Neural cell (in vitro differentiated cells): ENCODE measurements around the gene NAGLU.

ENCODE experiments used
- CTCF ChIP-seq: fragments of 450-650 bp; IDR thresholded peaks from 2 replicates; pipeline ENCODE4 v1.5.1; 2014; ENCODE audit warnings: antibody characterized with exemption, mild to moderate bottlenecking, moderate library complexity; ENCODE audit not compliant: poor library complexity, severe bottlenecking
- EP300 ChIP-seq: fragments of 450-650 bp; conservative IDR thresholded peaks from 2 replicates; pipeline ENCODE4 v1.6.1; 2014; ENCODE audit warnings: antibody characterized with exemption, mild to moderate bottlenecking, moderate library complexity; ENCODE audit not compliant: poor library complexity, severe bottlenecking
- EZH2 ChIP-seq: fragments of 200-600, 300-800 bp; shearing (Covaris generic), sonication (generic); IDR thresholded peaks from 2 replicates; pipeline ENCODE4 v1.6.1; 2014; ENCODE audit warnings: antibody characterized with exemption, low read length, borderline replicate concordance, mild to moderate bottlenecking; ENCODE audit not compliant: insufficient read depth, poor library complexity, severe bottlenecking
- MXI1 ChIP-seq: fragments of 450-650 bp; conservative IDR thresholded peaks from 2 replicates; pipeline ENCODE4 v1.6.1; 2014; ENCODE audit warnings: antibody characterized with exemption, mild to moderate bottlenecking; ENCODE audit not compliant: poor library complexity, severe bottlenecking
- POLR2AphosphoS5 ChIP-seq: IDR thresholded peaks from 2 replicates; pipeline ENCODE4 v1.6.1; 2012
- RAD21 ChIP-seq: fragments of 450-650 bp; conservative IDR thresholded peaks from 2 replicates; pipeline ENCODE4 v1.6.1; 2014; ENCODE audit warnings: antibody characterized with exemption, mild to moderate bottlenecking, moderate library complexity
- REST ChIP-seq: IDR thresholded peaks from 2 replicates; pipeline ENCODE4 v1.6.1; 2012; ENCODE audit warnings: borderline replicate concordance
- SMC3 ChIP-seq: fragments of 450-650 bp; conservative IDR thresholded peaks from 2 replicates; pipeline ENCODE4 v1.6.1; 2014; ENCODE audit warnings: antibody characterized with exemption, mild to moderate bottlenecking, moderate library complexity; ENCODE audit not compliant: poor library complexity
- TAF1 ChIP-seq: IDR thresholded peaks from 2 replicates; pipeline ENCODE4 v1.6.1; 2012; ENCODE audit warnings: low read depth

GRCh38 chr17:42518755-42519545 lies 17.1 kb upstream of the NAGLU start:
- TF ChIP-seq EZH2 (no peak), CTCF (no peak), MXI1 (no peak), REST (no peak), TAF1 (no peak), POLR2AphosphoS5 (no peak), EP300 (no peak), SMC3 (no peak), RAD21 (no peak)
